HG02642 (cell line): ENCODE measurements around the gene IMP4.

Experiments used
- ATAC-seq: cut with Tn5 transposase; IDR thresholded peaks from one replicate; pipeline ENCODE4 v1.9.1; 2021; ENCODE audit warnings: mild to moderate bottlenecking; ENCODE audit not compliant: unreplicated experiment, poor library complexity

Gene IMP4

GRCh38 chr2:130355172-130355577 is 12.5 kb downstream of the IMP4 start:
- no peak for ATAC-seq

- ATAC-seq, result peak; percentile 97
These were observed 13.1 kb downstream of the IMP4 start, which contains the start of gene PTPN18 for GRCh38 chr2:130355578-130356431. Gene PTPN18 (plus strand): TSS chr2:130356056. CDS start chr2:130356108, 52 bp downstream.

DNA sequence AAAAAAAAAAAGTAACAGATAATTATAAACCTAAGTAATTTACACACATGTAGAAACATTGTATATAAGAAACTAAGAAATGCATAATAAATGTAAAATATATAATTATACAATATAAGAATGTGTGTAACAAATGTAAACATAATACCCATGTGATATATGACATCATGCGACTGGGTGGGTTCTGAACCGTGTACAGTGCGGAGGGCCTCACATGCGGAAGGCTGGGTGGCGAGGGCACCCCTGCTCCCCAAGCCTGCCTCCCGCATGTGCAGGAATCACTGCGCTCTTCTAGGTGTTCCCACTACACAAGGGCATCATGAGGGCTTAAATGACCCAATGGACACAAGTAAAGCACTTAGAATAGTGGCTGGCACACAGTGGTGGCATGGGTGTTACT is 15.2 kb downstream of the IMP4 start:
- ATAC-seq, result no peak

GRCh38 chr2:130358420-130359350 is 16.0 kb downstream of the IMP4 start:
- no peak for ATAC-seq

- no peak for ATAC-seq
These were observed 16.8 kb downstream of the IMP4 start for GRCh38 chr2:130359466-130359865.

DNA sequence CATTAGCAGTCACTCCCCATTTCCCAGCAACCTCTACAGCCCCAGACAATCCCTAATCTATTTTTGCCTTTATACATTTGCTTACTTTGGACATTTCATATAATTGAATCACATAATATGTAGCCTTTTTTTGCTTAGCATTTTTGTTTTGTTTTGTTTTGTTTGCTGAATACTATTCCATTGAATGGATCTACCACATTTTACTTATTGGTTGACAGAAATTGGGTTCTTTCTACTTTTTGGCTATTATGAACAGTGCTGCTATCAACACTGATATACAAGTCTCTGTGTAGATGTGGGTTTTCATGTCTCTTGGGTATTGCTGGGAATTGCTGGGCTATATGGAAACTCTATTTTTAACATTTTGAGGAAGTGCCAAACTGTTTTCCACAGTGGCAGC is 20.8 kb downstream of the IMP4 start:
- no peak for ATAC-seq

GRCh38 chr2:130365075-130365474 is 22.4 kb downstream of the IMP4 start:
- ATAC-seq, result no peak

GRCh38 chr2:130365963-130366362 is 23.3 kb downstream of the IMP4 start:
- ATAC-seq, result no peak

DNA sequence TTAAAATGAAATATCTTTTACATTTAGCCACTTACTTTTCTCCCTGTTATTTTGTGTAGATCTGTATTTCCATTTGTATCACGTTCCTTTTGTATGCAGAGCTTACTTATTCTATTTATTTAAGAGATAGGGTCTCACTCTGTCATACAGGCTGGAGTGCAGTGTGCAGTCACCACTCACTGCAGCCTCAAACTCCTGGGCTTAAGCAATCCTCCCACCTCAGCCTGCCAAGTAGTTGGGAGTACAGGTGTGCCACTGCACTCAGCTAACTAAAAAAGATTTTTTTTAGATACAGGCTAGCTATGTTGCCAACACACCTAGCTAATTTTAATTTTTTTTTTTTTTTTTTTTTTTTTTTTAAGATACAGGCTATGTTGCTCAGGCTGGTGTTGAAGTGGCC is 24.0 kb downstream of the IMP4 start:
- ATAC-seq, result no peak

- ATAC-seq, result no peak
These were observed 26.1 kb downstream of the IMP4 start for GRCh38 chr2:130368786-130369185.

GRCh38 chr2:130369311-130369964 is 26.7 kb downstream of the IMP4 start:
- no peak for ATAC-seq

DNA sequence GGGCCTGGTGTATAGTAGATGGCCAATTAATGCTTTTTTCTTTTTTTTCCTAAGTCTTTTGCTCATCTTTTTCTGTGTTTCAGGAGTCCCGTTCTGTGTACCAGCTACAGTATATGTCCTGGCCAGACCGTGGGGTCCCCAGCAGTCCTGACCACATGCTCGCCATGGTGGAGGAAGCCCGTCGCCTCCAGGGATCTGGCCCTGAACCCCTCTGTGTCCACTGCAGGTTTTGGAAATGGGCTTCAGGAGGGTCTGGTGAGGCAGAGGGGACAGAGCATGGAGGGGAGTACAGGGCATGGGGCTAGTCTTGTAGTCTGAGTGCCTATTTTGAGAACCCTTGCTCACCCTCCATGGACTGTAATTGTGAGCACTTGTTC is 27.3 kb downstream of the IMP4 start:
- ATAC-seq, result no peak

GRCh38 chr2:130370490-130370889 is 27.8 kb downstream of the IMP4 start:
- ATAC-seq, result no peak

DNA sequence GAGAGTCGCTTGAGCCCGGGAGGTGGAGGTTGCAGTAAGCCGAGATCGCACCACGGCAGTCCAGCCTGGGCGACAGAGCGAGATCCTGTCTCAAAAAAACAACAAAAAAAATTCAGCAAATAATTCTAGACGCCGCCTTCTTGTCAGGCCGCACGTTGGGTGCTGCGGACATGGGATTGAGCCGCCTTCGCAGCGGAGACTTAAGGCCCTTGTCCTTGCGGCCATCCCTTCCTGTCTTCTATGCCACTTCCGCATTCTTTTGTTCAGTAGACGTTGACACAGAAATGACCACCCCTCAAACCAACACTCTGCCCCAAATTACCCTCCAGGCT is 29.0 kb downstream of the IMP4 start:
- peak; percentile 28 for ATAC-seq

GRCh38 chr2:130372055-130372832 is 29.5 kb downstream of the IMP4 start:
- peak; percentile 77 for ATAC-seq

DNA sequence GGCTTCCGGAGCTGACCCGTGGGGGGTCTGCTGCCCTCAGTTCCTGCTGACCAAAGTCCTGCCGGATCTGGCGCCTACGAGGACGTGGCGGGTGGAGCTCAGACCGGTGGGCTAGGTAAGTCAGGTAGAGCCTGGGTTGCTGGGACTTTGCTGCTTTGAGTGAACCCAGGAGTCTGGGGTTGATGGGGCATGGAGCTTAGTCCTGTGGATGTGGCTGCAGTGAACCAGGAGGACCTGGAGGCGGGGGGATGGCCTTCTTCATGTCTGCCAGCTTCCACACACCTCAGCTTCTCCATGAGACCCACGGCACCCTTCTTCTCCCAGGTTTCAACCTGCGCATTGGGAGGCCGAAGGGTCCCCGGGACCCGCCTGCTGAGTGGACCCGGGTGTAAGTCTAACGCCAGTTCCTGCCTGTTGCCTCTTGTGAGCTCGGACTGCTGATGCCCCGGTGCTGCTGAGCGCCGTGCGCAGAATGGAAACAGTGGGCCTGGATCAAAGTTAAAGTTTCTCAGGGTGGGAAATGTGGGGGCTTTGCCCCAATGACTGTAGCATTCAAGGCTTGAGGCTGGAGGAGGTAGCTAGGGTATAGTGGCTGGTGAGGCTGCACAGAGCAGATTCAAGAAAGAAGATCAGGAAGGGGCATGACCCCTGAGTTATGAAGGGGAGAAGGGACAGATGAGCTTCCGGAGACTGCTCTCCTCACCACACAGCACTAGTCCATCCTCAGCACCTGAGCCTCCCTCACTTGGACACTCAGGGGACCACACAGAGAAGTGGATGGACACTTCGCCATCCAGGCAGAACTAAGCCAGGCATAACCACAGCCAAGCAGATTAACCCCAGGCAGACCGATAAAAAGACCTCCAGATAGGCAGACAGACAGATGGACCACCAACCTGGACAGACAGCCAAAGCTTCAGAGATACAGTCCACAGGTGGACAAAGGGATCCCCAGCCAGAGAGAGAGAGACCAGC is 30.4 kb downstream of the IMP4 start:
- peak; percentile 4 for ATAC-seq

DNA sequence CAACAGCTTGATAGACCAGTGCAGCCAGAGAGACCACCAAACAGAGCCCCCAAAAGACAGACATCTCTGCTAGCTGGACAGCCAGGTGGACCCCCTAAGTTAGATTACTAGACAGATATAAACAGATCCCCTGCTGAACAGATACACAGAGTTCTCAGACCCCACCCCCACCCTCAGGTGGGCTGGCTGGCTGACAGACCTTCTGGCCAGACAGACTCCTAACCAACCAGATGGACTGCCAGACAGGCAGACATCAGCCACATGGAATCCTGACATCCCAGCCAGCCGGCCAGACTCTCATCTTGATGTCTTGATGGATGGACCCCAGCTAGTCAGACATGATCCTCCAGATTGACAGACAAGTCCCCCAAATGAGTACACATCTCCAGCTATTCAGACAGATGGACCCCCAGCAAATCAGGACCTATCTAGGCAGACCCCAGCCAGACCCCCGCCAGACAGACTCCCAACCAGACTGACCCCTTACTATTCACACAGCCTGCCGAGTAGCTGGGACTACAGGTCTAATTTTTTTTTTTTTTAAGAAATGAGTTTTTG is 31.2 kb downstream of the IMP4 start:
- no peak for ATAC-seq

DNA sequence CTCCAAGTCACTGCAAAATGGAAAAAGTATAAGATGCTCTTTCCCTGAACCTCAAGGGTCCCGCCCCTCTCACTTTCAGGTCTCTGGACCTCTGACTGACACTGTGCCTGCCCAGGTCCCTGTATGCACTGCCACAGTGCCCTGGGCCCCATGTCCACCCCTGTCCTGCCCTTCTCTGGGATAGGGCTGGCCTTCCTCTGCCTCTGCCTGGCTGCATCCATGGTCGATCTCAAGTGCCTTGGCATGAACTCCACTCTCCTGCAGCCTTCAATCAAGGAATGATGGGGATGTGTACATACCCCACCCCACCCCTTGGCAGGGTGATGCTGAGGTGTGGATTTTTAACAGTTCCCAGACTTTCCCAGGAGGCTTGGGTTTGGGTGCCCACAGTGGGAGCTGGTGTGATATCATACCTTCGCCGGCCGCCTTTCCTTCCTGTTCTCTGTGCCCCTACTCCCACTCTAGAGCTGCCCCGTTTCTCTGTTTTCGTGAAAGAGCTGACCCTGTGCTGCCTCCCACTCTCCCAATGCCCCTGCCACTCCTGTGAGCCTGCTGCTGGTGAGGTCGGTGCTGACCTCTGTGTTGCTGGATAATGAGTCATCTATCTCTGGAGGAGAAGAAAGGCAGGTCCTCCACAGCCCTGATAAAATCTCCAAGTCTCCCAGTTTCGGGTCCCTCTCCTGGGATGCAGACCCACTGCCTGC is 32.0 kb downstream of the IMP4 start:
- ATAC-seq, result no peak
